ENCODE data around the gene CLEC9A.

Gene CLEC9A

DNA sequence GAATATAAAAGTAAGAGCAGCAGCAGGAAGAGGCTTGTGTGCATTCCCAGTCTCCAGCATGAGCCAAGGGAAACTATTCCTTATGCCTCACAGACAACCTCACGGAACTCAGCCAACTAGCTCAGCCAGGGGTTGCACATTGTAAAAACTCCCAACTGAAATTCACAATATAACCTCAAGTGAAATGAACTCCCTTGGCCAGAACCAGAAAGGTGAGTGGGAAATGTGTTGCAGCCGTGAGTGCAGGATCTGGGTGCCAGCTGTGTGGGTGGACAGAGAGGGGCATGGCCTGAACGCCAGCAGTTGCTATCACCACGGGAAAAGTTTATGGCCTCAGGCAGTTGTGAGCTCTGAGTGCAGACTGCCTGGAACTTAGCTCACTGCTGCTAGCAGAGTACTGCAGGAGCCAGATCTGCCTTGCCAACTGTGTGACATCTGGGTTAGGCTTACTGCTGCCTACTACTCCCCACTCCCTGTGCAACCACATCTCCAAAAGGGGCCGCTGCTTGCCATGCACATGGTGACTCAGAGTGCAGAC is 70.6 kb downstream of the CLEC9A start:
- no peak for DNase-seq (ENCODE audit: extremely low spot score, insufficient read length, low read depth)

DNA sequence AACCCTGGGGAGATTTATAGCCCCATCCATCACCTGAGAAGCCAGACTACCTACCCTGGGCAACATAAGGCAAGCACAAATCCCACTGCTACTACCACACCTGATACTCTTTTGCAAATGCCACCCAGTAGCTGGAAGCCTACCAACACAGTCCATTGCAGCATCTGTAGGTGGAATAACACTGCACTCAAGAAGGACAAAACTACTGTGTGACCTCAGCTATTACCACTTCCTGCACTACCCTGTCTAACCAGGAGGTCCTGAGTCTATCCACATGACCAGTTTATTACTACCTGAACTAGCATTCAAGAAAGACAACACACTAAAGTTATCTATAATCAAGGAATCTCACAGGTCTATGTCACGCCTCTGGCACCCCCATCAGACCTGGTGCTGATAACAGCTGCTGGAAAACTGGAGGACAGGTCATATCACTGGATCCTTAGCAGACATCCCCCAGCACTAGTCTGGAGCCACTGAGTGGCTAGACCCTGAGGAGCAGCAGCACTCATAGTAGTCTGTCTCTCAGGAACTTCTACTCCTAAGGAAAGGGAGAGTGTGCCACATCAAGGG is 71.3 kb downstream of the CLEC9A start:
- DNase-seq (ENCODE audit: extremely low spot score, insufficient read length, low read depth) (no peak), FAIRE-seq (no peak)

More for the DNA sequence above, 70.6 kb downstream of the CLEC9A start:
- no peak for FAIRE-seq

DNA sequence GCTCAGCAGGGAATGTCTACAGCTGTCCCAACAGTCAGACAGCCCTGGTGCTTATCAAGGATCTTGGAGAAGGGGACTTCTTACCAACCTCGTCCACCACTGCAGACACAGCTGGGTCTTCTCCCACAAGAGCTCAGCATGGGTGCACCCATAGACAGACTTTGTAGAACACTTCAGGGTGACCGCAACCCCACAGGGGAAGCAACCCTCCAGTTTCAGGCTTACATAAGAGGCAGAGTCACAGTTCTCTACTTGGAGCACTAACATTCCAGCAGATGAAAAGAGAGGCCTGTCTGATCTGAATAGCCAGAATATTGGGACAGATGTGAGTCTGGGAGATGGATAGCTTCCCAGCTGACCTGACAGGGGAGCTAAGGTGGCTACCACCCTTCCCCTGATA is 71.8 kb downstream of the CLEC9A start:
- DNase-seq (ENCODE audit: extremely low spot score, insufficient read length, low read depth) (no peak), FAIRE-seq (no peak)

DNA sequence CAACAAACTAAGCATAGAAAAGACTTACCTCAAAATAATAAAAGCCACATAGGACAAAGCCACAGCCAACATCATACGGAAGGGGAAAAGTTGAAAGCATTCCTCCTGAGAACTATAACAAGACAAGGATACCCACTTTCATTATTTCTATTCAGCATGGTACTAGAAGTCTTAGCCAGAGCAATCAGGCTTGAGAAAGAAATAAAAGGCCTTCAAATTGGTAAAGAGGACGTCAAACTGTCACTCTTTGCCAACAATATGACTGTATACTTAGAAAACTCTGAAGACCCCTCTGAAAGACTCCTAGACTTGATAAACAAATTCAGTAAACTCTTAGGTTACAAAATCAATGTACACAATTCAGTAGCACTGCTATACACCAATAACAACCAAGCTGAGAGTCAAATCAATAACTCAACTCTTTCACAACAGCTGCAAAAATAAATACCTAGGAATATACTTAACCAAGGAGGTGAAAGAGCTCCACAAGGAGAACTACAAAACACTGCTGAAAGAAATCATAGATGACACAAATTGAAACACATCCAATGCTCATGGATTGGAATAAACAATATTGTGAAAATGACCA is 79.9 kb downstream of the CLEC9A start:
- FAIRE-seq (no peak), DNase-seq (ENCODE audit: extremely low spot score, insufficient read length, low read depth) (no peak)

DNA sequence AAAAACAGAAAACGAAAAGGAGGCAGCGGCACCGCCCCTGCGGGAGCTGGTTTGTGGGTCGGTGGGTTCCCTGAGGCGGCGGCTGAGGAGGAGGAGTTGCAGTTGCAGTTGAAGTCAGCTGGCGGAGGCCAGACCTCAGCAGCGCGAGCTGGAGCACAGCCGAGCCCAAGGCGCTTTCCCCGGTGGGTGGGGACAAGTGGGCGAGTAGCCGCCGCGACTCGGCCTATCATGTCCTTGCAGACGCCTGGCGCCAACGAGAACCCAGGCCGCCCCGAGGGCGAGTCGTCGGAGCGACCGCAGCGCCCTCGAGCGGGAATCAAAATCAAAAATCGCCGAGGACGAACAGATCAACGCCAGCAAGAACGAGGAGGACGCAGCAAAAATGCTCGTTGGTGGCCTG is 81.0 kb downstream of the CLEC9A start:
- DNase-seq (ENCODE audit: extremely low spot score, insufficient read length, low read depth) (no peak), FAIRE-seq (no peak)

DNA sequence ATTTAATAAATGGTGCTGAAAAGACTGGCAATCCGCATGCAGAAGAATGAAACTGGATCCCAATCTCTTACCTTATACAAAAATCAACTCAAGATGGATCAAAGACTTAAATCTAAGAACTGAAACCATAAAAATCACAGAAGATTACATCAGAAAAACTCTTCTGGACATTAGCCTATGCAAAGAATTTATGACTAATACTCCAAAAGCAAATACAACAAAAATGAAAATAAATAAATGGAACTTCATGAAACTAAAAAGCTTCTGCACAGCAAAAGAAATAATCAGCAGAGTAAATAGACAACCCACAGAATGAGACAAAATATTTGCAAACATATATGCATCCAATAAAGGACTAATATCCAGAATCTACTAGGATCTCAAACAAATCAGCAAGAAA is 82.6 kb downstream of the CLEC9A start:
- no peak for FAIRE-seq

DNA sequence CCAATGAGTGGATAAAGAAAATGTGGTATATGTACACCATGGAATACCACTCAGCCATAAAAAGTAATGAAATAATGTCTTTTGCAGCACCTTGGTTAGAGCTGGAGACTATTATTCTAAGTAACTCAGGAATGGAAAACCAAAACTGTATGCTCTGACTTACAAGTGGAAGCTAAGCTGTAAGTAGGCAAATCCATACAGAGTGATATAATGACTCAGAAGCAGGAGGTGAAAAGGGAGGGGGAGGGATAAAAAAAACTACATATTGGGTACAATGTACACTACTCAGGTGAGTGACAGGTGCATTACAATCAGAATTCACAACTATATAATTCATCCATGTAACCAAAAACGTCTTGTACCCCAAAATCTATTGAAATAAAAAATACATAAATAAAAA is 83.4 kb downstream of the CLEC9A start:
- DNase-seq (ENCODE audit: extremely low spot score, insufficient read length, low read depth): no peak
- no peak for FAIRE-seq

More for the DNA sequence above, 82.6 kb downstream of the CLEC9A start:
- no peak for DNase-seq (ENCODE audit: extremely low spot score, insufficient read length, low read depth)

DNA sequence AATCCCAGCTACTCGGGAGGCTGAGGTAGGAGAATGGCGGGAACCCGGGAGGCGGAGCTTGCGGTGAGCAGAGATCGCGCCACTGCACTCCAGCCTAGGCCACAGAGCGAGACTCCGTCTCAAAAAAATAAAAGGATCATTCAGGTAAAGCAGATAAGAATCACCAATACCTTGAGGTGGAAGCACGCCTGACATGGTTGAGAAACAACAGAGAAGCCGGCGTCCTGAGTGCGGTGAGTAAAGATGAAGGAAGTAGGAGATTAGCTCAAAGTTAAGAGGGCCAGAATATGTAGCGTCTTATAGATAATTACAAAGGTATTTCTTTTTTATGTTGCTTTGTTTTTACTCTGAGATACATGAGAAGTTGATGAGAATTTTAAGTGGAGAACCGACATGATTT is 84.8 kb downstream of the CLEC9A start:
- no peak for FAIRE-seq
- DNase-seq (ENCODE audit: extremely low spot score, insufficient read length, low read depth): no peak
